OCI-LY7 (cell line): ENCODE data around the gene PCNA. TPM values are rescaled to one million over a fixed set of nuclear protein-coding genes. Genes with fewer than 3 reads are reported as not detected.

Experiments used
- BruUV-seq: library from RNA; stranded (reverse); fragments of 400-500 nt; replicated peaks from 2 replicates; lab custom pipeline; 2021; lab: Mats Ljungman, UMichigan
- CTCF ChIA-PET: fragments of 300-600 bp; sonication (Branson Sonifier 250); formaldehyde crosslinking; loops from one replicate; lab custom pipeline; 2022; ENCODE audit warnings: antibody characterized with exemption; ENCODE audit not compliant: unreplicated experiment; lab: Charles Lee
- POLR2A ChIA-PET: fragments of 300-600 bp; sonication (Branson Sonifier 250); formaldehyde crosslinking; loops from one replicate; lab custom pipeline; 2022; ENCODE audit warnings: antibody characterized with exemption; lab: Charles Lee
- DNase-seq: peaks from one replicate; pipeline ENCODE4 v3.0.0-alpha.2; 2015; ENCODE audit warnings: low spot score
- H2AFZ ChIP-seq: fragments of 200-600 bp; sonication (generic), shearing (Covaris generic); 2 replicates; pipeline ENCODE4 v1.6.1; 2014; ENCODE audit warnings: mild to moderate bottlenecking, antibody characterized with exemption, low read length, moderate library complexity
- H3K27ac ChIP-seq: fragments of 200-600 bp; sonication (generic); 2 replicates; pipeline ENCODE4 v1.5.1; 2014; ENCODE audit warnings: mixed run types, low read depth, mild to moderate bottlenecking, moderate library complexity, low read length, inconsistent platforms; ENCODE audit not compliant: poor library complexity, severe bottlenecking
- H3K36me3 ChIP-seq: fragments of 200-600 bp; sonication (generic); 2 replicates; pipeline ENCODE4 v1.6.1; 2014; ENCODE audit warnings: mild to moderate bottlenecking, antibody characterized with exemption, low read length, moderate library complexity, mixed read lengths; ENCODE audit not compliant: insufficient read depth
- H3K4me1 ChIP-seq: fragments of 200-600 bp; sonication (generic); 2 replicates; pipeline ENCODE4 v1.5.1; 2014; ENCODE audit warnings: mild to moderate bottlenecking, low read length; ENCODE audit not compliant: insufficient read depth, poor library complexity, severe bottlenecking
- H3K4me2 ChIP-seq: fragments of 200-600 bp; sonication (generic); 2 replicates; pipeline ENCODE4 v1.6.1; 2014; ENCODE audit warnings: mild to moderate bottlenecking, low read length
- H3K4me3 ChIP-seq: fragments of 200-600 bp; sonication (generic); 2 replicates; pipeline ENCODE4 v1.5.1; 2014; ENCODE audit warnings: mild to moderate bottlenecking, low read depth, low read length; ENCODE audit not compliant: poor library complexity, severe bottlenecking
- H3K79me2 ChIP-seq: fragments of 200-600 bp; sonication (generic); 2 replicates; pipeline ENCODE4 v1.6.1; 2016; ENCODE audit warnings: low read depth, mild to moderate bottlenecking, low read length, moderate library complexity, mixed read lengths; ENCODE audit not compliant: insufficient read depth
- H3K9me2 ChIP-seq: fragments of 200-600 bp; sonication (generic); 2 replicates; pipeline ENCODE4 v1.6.1; 2016; ENCODE audit warnings: mild to moderate bottlenecking, low read length, mixed read lengths; ENCODE audit not compliant: insufficient read depth
- H3K9me3 ChIP-seq: fragments of 200-600 bp; sonication (generic); 2 replicates; pipeline ENCODE4 v1.6.1; 2014; ENCODE audit warnings: mild to moderate bottlenecking, mixed run types, low read length, mixed read lengths
- H4K20me1 ChIP-seq: fragments of 200-600 bp; sonication (generic); 2 replicates; pipeline ENCODE4 v1.6.1; 2014; ENCODE audit warnings: mild to moderate bottlenecking, antibody characterized with exemption, low read length, moderate library complexity, mixed read lengths; ENCODE audit not compliant: insufficient read depth
- EZH2phosphoT487 ChIP-seq: fragments of 200-600 bp; sonication (generic); IDR thresholded peaks from 2 replicates; pipeline ENCODE4 v1.6.1; 2018; ENCODE audit warnings: low read depth, borderline replicate concordance, mild to moderate bottlenecking, mixed run types, antibody characterized with exemption, low read length, moderate library complexity, mixed read lengths
- intact Hi-C: fragments of 100-400 bp; cut with micrococcal nuclease; formaldehyde crosslinking; loops from one replicate; pipeline ENCODE4 v1.10.0; 2022; ENCODE audit not compliant: unreplicated experiment
- total RNA-seq, 2 experiments: library from RNA; depleted of rRNA in 1 of 2; stranded (reverse); fragments of >200 nt in 1 of 2; shearing (Covaris generic) in 1 of 2; gene quantifications; 2 replicates each; pipeline ENCODE4 v1.2.3, GENCODE V29; 2014 to 2022
- TF ChIP-seq, protein P1 (sequence below): fragments of 200-600 bp; sonication (generic); conservative IDR thresholded peaks from 2 replicates; pipeline ENCODE4 v1.5.1; 2014; ENCODE audit warnings: mild to moderate bottlenecking, antibody characterized with exemption, low read length, moderate library complexity, mixed read lengths

Gene PCNA
- total RNA-seq, 2 experiments from 2014 or later, result 470 to 567 TPM

- no peak for TF ChIP-seq EZH2phosphoT487
- TF ChIP-seq, protein P1, sequence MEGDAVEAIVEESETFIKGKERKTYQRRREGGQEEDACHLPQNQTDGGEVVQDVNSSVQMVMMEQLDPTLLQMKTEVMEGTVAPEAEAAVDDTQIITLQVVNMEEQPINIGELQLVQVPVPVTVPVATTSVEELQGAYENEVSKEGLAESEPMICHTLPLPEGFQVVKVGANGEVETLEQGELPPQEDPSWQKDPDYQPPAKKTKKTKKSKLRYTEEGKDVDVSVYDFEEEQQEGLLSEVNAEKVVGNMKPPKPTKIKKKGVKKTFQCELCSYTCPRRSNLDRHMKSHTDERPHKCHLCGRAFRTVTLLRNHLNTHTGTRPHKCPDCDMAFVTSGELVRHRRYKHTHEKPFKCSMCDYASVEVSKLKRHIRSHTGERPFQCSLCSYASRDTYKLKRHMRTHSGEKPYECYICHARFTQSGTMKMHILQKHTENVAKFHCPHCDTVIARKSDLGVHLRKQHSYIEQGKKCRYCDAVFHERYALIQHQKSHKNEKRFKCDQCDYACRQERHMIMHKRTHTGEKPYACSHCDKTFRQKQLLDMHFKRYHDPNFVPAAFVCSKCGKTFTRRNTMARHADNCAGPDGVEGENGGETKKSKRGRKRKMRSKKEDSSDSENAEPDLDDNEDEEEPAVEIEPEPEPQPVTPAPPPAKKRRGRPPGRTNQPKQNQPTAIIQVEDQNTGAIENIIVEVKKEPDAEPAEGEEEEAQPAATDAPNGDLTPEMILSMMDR, result no peak
- ChIA-PET POLR2A (interaction anchor here (0.6 to 1.5 kb wide), 5 partner anchors 29 to 94 kb away, joined by 3 to 4 read pairs (median 3); partner anchors contain the start of gene PCNA), CTCF (no interaction called here)
- no peaks in the 10 kb centered on the region for H3K9me3 ChIP-seq
- no peaks in the 10 kb centered on the region for H3K36me3 ChIP-seq
- H3K4me3 ChIP-seq, result no peak overlapping the region
- H3K4me2 ChIP-seq, result peak overlapping the region; percentile 39; the same call in 1 of the 2 replicates
- H3K9me2 ChIP-seq, result no peaks in the 10 kb centered on the region
- peak overlapping the region; percentile 72; the same call in 1 of the 2 replicates for H2AFZ ChIP-seq
- peak overlapping the region; percentile 26 for H3K27ac ChIP-seq
- DNase-seq, result peak; percentile 40
- BruUV-seq, result no TSS peak
- peaks cover 52% of the 10 kb centered on the region for H3K4me1 ChIP-seq
- H3K79me2 ChIP-seq, result no peaks in the 10 kb centered on the region
- intact Hi-C loops, result no loop called here
- H4K20me1 ChIP-seq, result no peaks in the 10 kb centered on the region
Measured at GRCh38 chr20:5080384-5080877, 39.3 kb downstream of the PCNA start.

GRCh38 chr20:5078399-5078958 is 41.3 kb downstream of the PCNA start:
- peak overlapping the region; percentile 99 for H2AFZ ChIP-seq
- no peaks in the 10 kb centered on the region for H4K20me1 ChIP-seq
- peak overlapping the region; percentile 87 for H3K4me2 ChIP-seq
- intact Hi-C loops, result loop anchor here (2.0 kb wide), 1 partner anchor 78 kb away; the partner anchor contains the start of gene SLC23A2
- H3K4me1 ChIP-seq, result peaks cover 57% of the 10 kb centered on the region
- peak overlapping the region; percentile 53 for H3K4me3 ChIP-seq
- ChIA-PET CTCF (no interaction called here), POLR2A (interaction anchor here (1.0 kb wide), 2 partner anchors 15 to 20 kb away, joined by 3 to 6 read pairs; no protein-coding TSS in a partner anchor)
- no peak for TF ChIP-seq EZH2phosphoT487
- TF ChIP-seq, protein P1, result no peak
- peak overlapping the region; percentile 77 for H3K27ac ChIP-seq
- H3K79me2 ChIP-seq, result no peaks in the 10 kb centered on the region
- H3K9me3 ChIP-seq, result no peaks in the 10 kb centered on the region
- no peaks in the 10 kb centered on the region for H3K36me3 ChIP-seq
- peak; percentile 90 for DNase-seq
- no peaks in the 10 kb centered on the region for H3K9me2 ChIP-seq
- BruUV-seq, result no TSS peak
